Right renal cortex interstitium (tissue), 3 donors: ENCODE data around the gene FXYD3. TPM values are rescaled to one million over a fixed set of nuclear protein-coding genes. Genes with fewer than 3 reads are reported as not detected.
"Not testable (repeated sequence)": the region's sequence is repeated elsewhere in the genome, so short reads cannot be mapped to it uniquely, and the experiment has no call there.

Experiments
- DNase-seq, 3 donors: peaks; one replicate each; pipeline ENCODE4 v3.0.0-alpha.2; 2013; ENCODE audit warnings: low read depth in 3 of 3, low spot score in 2 of 3
- polyA plus RNA-seq, 3 donors: library from polyadenylated mRNA; unstranded; fragments of 120-200 nt; gene quantifications; one replicate each; pipeline ENCODE4 v1.2.1, GENCODE V29; 2013; ENCODE audit not compliant: insufficient read length in 3 of 3

Gene FXYD3
- polyA plus RNA-seq, 3 donors: 7.0 to 26.7 (median 15.4) TPM

DNA sequence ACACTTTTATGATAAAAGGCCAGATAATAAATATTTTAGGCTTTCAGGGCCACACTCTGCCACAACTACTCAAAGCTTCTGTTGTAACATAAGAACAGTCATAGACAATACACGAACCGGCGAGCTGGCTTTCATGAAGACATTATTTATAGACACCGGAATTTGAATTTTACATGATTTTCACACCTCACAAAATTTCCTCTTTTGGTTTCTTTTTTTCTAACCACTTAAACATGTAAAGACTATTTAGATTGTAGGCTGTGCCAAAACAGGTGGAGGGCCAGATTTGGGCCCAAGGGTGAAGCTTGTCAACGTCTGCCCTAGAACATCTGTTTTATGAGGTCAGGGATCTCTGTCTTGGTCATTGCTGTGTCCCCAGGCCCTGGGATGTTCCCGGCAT is 29.7 kb upstream of the FXYD3 start:
- DNase-seq: no peak

DNA sequence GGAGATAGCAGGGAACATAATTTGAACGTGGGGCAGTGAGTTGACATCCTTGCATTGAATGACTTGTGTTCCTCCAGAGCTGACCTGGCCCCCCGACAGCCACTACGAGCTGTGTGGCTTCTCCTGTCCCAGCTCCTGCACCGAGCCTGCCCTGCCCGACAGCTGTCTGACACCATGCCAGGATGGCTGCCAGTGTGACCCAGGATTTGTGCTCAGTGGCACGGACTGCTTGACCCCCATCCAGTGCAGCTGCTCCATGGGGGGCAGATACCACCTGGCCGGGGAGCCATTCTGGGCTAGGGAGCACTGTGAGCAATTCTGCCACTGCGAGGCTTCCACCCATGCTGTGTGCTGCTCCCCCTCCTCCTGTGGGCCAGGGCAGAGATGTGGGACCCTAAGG is 29.2 kb upstream of the FXYD3 start:
- no peak for DNase-seq

DNA sequence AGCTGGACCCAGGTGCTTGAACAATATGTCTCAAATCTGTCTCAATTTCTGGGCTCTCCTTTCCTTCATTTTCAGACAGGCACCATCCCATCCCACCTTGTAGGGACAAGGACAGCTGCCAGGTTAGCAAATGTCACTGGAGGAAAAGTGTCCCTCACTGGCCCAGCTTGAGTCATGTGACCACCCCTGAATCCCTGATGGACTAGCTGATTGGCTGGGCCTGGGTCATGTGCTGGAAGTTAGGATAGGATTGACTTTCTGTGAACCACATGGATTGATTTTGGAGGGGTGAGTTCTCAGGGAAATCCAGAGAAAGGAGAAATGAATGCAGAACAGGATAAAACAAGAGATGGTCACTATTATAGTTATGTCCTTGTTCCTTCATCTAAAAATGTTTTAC is 28.2 kb upstream of the FXYD3 start:
- DNase-seq: no peak

DNA sequence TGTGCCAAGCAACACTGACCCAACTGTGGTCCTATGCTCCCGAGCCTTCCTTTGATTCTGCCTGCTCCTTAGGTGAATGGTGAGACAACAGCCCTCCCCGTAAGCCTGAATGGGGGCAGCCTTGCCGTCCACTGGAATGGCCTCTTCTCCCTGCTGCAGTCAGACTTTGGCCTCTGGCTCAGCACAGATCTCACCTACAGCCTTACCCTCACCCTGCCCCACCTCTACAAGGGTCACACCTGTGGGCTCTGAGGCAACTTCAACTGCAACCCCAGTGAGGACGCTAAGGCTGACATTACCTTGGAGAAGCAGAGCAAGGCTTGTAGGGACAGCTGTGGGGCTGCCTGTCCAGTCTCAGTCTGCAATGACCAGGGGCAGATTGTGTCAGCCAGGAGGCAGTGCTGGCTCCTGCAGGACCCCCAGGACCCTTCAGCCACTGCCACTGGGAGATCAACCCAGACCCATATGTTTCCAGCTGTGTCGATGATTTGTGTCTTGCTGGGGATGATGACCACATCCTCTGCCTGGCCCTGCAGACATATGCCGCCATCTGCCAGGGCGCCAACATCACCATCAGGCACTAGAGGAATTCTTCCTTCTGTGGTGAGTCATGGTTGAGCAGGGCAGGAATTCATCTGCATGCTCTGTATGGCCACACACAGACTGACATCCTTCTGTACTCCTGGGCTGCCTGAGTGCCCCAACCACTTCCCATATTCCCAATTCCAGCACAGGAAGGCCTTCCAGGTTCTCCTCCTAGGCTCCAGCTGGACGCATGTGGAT is 27.3 kb upstream of the FXYD3 start:
- DNase-seq: no peak

DNA sequence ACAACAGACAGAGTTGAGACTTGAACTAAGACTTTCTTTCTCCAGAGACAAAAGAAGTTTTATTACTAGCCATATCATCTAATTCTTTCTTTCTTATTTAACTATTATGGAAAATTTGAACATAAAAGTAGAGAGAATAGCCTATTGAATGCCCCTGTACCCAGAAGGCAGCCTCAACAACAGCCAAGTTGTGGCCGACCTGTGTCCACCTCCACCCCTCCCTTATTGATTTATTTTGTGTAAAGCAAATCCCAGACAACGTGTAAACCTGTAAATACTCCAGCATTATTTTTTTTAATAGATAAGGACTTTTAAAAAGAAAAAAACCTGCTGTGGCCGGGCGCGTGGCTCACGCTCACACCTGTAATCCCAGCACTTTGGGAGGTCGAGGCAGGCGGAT is 26.1 kb upstream of the FXYD3 start:
- no peak for DNase-seq

DNA sequence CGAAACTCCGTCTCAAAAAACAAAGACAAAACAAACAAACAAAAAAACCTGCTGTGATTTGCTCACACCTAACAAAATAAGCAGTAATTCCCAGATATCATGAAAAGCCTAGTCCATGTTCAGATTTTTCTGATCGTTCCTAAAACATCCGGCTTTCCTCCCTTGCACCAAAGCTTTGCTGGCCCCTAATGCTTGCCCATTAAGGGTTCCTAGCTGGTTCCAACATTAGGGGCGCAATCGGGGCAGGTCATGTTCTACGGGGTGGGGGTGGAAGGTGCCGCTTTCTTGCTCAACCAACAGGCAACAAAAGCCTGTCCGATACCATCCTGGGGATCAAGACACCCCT is 25.5 kb upstream of the FXYD3 start:
- no peak for DNase-seq

DNA sequence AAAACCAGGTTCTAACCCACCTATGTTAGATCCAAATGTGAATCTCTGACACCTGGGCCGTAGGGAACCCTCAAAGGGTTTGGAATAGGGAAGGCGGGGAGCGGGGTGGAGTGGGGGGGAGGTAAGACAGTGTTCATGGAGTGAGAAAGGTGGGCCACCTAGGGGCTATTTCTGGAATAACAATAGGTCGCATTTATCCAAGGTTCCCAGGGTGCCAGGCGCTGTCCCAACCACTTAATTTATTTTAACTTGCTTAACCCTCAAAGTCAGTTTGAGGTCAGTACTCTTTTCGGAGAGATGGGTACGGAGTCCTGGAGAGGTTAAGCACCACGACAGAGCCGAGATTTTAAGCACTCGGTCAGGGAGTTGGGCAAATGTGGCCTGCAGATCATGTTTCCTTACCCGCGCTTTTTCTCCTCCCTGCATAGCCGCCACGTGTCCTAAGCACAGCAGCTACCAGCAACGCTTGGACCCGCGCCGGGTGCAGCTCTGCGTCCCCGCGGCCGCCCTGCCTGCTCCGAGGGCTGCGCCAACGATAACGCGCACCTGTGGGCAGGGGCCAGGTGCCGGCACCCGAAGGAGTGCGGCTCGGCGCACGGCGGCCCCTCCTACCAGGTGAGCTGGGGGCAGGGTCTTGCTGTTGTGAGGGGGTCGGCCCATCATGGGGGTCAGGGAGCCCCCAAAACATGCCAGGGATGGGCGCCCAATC is 25.0 kb upstream of the FXYD3 start:
- DNase-seq: peak; percentile 62 to 77 (median 73)

DNA sequence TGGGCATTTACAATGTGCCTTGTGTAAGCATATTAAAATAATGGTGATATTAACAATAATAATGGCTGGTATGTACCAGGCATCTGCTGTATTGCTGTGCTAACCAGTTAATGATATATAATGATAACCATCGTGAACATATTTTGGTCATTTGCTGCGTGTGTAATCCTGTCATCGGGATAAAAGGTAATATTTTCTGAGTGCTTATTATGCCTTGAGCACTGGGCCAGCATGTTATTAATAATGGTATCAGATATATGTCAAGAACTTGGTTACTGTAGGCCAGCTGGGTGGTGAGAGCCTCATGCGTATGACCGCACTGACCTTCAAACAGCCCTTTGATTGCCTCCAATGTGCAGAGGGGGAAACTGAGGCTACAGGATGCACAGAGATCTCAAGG is 22.2 kb upstream of the FXYD3 start:
- DNase-seq: no peak

DNA sequence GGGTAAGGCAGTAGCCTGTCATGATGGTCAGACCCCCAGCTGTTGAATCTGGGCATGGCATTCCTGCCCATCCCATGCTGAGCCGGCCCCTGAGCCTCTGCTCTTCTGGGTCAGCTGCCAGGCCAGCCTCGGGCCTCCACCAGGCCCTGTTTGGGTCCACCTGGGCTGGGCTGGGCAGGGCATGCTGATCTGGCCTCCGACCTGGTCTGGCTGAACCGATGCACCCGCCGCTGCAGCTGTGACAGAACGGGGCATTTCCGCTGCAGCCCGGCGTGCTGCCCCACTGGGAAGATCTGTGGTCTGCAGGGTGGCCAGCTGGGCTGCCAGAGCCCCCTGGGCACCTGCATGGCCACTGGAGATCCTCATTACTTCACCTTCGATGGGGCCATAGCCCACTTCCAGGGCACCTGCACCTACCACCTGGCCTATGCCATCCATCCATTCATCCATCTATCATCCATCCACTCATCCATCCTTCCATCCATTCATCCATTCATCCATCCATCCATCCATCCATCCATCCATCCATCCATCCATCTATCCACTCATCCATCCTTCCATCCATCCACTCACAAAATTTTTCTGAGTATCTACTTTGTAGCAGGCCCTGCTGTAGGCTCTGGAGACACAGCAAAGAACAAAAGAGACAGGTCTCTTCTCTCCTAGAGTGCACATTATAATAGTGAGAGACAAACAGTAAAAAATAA is 21.5 kb upstream of the FXYD3 start:
- DNase-seq: no peak

DNA sequence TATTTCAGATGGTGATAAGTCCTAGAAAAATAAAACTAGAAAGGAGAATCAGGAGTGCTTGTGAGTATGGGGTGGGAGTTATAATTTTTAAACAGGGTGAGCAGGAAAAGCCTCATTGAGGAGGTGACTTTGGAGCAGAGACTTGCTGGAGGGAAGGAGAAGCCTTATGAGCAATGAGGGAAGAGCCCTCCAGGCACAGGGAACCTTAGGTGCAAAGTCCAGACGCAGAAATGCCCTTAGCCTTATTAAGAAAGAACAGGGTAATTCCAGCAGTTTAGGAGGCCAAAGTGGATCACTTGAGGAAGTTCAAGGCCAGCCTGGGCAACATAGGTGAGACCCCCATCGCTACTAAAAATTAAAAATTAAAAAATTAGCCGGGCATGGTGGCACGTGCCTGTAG is 21.0 kb upstream of the FXYD3 start:
- no peak for DNase-seq

DNA sequence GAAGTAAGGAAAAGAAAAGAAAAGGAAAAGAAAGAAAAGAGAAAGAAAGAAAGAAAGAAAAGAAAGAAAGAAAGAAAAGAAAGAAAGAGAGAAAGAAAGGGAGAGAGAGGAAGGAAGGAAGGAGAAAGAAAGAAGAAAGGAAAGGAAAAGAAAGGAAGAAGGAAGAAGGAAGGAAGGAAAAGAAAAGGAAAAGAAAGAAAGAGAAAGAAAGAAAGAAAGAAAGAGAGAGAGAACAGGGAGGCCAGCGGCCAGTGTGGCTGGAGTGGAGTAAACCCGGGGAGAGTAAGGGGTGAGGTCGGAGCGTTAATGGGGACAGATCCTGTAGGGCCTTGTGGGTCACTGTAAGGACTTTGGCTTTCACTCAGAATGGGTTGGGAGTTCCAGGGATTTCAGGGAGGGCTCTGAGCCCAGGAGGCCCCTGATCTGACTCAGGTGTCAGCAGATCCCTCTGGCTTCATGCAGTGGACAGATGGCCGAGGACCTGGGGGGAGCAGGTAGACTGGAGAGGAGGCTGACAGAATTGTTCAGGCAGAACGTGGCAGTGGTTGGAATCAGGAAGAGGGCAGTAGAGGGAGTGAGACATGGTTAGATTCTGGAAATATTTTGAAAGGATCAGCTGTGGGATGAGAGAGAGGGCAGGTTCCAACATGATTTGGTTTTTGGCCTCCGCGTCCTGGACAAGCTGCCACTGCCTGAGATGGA is 19.8 kb upstream of the FXYD3 start:
- DNase-seq: no peak

DNA sequence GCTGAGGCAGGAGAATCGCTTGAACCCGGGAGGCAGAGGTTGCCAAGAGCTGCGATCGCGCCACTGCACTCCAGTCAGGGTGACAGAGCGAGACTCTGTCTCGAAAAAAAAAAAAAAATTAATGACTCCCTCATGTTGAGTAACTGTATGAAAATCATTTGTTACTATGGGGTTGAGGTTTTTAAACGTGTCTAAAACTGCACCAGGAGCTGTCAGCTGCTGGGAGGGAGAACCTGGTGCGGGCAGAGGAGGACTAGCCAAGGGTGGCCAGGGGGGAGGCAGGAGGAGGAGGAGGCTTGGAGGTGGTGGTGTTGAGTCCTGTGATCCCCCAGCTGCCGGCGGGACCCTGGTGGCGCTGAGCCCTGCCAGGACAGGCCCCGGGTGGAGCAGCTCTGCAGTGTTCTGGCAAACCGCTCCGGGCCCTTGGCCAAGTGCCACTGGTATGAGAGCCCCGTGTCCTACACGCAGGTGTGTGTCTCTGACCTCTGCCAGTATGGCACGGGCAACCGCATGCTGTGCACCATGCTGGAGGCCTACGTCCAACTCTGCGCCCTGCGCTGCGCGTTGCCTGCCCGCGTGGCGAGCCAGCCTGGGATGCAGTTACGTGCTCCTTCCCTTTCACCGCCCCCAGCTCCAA is 17.1 kb upstream of the FXYD3 start:
- no peak for DNase-seq

DNA sequence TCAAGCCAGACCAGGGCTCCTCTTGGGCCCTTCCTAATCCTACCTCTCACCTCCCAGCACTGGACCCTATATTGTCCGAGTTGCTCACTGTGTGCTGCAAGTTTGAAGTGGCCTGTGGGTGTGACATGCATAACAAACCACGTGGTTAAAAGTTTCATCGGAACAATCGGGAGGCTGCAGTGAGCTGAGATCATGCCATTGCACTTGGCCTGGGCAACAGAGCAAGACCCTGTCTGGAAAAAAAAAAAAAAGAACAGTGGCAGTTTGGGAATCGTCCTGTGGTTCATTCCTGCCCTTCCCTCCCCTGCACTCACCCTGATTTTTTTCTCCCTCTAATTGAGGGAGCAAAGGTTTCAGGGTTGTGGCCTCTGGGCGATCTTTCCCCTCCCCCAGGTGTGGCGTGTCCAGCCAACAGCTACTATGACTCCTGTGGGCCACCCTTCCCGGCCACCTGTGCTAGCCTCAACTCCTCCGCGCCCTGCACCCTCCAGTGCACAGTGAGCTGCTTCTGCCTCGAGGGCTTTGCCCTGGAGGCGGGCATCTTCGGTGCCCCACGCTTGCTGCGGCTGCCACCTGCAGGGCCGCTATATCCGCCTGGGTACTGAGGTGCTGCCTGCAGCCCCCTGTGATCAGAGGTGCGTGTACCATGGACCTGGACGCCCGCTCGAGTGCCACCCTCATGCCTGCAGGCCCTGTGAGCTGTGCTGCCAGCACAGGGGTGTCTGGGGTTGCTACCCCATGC is 16.3 kb upstream of the FXYD3 start:
- no peak for DNase-seq

DNA sequence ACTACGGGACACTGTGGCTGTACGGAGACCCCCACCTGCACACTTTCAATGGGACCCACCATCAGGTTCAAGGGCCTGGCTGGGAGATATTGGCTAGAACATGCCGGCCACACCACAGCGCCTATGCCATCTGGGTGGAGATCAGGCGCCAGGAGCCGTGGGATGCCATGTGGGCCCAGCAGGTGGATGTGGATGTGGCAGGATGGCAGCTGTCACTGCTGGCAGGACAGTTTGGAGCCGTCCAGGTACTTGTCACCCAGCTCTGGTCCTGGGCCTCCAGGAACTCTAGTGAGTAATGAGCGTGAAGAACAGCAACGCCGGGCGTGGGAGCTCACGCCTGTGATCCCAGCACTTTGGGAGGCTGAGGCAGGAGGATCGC is 15.7 kb upstream of the FXYD3 start:
- no peak for DNase-seq

DNA sequence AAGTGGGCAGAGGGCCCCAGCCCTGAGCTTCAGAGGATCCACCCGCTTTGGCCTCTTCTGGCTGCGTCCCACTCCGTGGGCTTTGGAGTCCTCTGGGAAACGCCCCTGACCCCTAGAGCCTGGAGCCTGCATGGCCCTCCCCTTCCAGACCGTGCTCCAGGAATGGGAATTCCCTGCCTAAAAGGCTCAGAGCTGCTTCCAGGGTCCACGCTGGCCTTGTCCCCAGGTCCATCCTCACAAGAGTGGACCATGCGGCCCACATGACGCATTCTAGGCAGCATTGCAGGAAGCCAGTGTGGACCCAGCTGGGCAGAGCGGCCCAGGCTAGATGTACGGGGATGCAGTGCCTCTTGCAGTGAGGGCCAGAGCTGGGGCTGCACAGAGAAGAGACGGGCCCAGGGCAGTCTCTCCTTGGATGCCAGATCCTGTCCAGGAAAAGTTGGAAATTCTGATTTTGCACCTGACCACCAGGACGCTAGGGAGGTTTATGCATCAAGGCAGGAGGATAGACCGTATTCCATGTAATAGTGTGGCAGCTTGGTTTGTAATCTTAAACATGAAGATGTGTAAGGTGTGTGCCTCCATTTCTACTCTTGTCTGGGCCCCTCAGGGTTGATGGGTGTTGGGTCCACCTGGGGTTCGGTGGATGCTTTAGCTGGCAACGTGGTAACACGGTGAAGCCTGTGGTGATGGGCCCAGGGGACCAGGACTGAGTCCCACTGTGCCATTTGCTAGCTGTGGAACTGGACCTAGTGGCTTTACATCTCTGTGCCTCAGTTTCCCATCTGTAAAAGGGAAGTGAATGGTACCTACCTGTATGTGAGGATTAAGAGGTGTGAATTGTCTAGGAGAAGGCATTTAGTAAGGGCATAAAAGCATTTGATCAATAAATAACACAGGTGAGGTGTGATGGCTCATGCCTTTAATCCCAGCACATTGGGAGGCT is 14.8 kb upstream of the FXYD3 start:
- DNase-seq: no peak

DNA sequence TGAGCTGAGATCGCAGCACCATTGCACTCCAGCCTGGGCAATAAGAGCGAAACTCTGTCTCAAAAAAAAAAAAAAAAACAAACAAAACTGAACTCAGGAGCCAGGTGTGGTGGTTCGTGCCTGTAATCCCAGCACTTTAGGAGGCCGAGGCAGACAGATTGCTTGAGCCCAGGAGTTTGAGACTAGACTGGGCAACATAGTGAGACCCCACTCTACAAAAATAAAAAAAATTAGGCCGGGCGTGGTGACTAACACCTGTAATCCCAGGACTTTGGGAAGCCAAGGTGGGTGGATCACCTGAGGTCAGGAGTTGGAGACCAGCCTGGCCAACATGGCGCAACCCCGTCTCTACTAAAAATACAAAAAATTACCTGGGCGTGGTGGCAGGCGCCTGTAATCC is 13.7 kb upstream of the FXYD3 start:
- not testable (repeated sequence) for DNase-seq

DNA sequence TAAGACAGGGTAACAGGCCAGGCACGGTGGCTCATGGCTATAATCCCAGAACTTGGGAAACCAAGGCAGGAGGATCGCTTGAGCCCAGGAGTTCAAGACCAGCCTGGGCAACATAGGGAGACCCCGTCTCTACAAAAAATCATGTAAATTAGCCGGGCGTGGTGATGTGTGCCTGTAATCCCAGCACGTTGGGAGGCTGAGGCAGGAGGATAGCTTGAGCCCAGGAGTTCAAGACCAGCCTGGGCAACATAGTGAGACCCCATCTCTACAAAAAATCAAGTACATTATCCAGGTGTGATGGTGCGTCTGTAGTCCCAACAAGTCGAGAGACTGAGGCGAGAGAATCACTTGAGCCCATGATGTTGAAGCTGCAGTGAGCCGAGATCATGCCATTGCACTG is 12.0 kb upstream of the FXYD3 start:
- not testable (repeated sequence) for DNase-seq

DNA sequence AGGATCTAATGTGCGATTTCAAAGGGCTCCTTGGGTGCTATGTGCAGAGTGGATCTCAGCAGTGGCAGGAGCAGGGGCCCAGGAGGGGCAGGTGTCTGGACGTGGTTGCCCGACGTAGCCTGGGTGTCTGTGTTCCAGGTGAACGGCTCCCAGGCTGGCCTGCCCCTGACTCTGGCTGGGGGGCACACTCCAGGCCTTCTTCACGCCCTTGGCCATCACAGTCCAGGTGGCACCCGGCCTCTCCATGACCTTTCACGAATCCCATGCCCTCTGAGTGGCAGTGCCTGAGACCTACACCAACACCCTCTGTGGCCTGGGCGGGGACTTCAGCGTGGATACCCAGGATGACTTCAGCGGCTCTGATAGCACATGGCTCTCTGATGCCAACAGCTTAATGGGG is 11.3 kb upstream of the FXYD3 start:
- DNase-seq: no peak

DNA sequence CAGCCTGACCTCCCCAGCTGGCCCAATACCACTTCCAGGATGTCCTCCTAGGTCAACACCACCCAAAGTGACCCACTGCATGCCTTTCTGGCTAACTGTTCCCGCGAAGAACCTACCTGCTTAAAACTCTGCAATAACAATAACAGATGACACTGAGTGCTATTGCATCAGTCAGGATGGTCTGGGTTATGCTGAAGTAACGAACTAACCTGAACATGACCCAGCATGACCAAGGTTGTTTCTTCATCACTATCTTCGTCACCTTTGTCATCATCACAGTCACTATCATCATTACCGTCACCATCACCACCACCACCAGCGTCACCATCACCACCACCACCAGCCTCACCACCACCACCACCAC is 10.6 kb upstream of the FXYD3 start:
- DNase-seq: no peak
